HG03521 (cell line): ENCODE measurements around the gene LAMTOR4.
A peak's percentile ranks its signal among the peaks of the same experiment; 100 is the strongest.

Source experiments
- ATAC-seq: cut with Tn5 transposase; IDR thresholded peaks from one replicate; pipeline ENCODE4 v1.9.1; 2021; ENCODE audit warnings: mild to moderate bottlenecking, moderate library complexity; ENCODE audit not compliant: unreplicated experiment

The LAMTOR4 gene

GRCh38 chr7:100148559-100149328 lies at the start of gene LAMTOR4:
LAMTOR4 (plus strand) TSS chr7:100148918; CDS start chr7:100148973, 55 bp downstream.
- peak; percentile 97 for ATAC-seq

- ATAC-seq, result no peak
These were observed 49.3 kb upstream of the LAMTOR4 start for GRCh38 chr7:100099452-100099851.

GRCh38 chr7:100100420-100101015 lies 48.2 kb upstream of the LAMTOR4 start:
- peak; percentile 58 for ATAC-seq

- ATAC-seq, result peak; percentile 84
These were observed 47.5 kb upstream of the LAMTOR4 start, which contains the start of the genes AP4M1 and MCM7 for GRCh38 chr7:100101016-100101862. AP4M1 (plus strand) TSS chr7:100101643; CDS start chr7:100101715, 72 bp downstream. MCM7 (minus strand) TSS chr7:100101397; CDS start chr7:100101294, 103 bp downstream.

- no peak for ATAC-seq
These were observed 45.5 kb upstream of the LAMTOR4 start for GRCh38 chr7:100102950-100103840.

- no peak for ATAC-seq
These were observed 43.2 kb upstream of the LAMTOR4 start for GRCh38 chr7:100105534-100105933.

GRCh38 chr7:100106633-100107032 lies 42.1 kb upstream of the LAMTOR4 start:
- ATAC-seq, result no peak

- ATAC-seq, result no peak
These were observed 41.5 kb upstream of the LAMTOR4 start for GRCh38 chr7:100107125-100107737.

GRCh38 chr7:100107890-100108289 lies 40.8 kb upstream of the LAMTOR4 start:
- ATAC-seq, result no peak

- no peak for ATAC-seq
These were observed 39.1 kb upstream of the LAMTOR4 start for GRCh38 chr7:100109521-100110163.

- ATAC-seq, result no peak
These were observed 37.6 kb upstream of the LAMTOR4 start for GRCh38 chr7:100111156-100111555.

- no peak for ATAC-seq
These were observed 36.8 kb upstream of the LAMTOR4 start for GRCh38 chr7:100111914-100112313.

- no peak for ATAC-seq
These were observed 33.7 kb upstream of the LAMTOR4 start for GRCh38 chr7:100115026-100115425.

- no peak for ATAC-seq
These were observed 30.2 kb upstream of the LAMTOR4 start for GRCh38 chr7:100118388-100119071.

- ATAC-seq, result peak; percentile 73
These were observed 29.4 kb upstream of the LAMTOR4 start, which contains the start of the genes CNPY4 and TAF6 for GRCh38 chr7:100119072-100119969. CNPY4 (plus strand) TSS chr7:100119634; CDS start chr7:100119745, 111 bp downstream. TAF6 (minus strand) TSS chr7:100119358; CDS start chr7:100114209, 5,149 bp downstream.

- ATAC-seq, result peak; percentile 8
These were observed 28.6 kb upstream of the LAMTOR4 start for GRCh38 chr7:100119970-100120732.

GRCh38 chr7:100120733-100121036 lies 28.0 kb upstream of the LAMTOR4 start:
- no peak for ATAC-seq
